ENCODE results near the gene NBPF19.
"Not testable (repeated sequence)": the region's sequence is repeated elsewhere in the genome, so short reads cannot be mapped to it uniquely, and the experiment has no call there.

GRCh38 chr1:149445451-149445850 is 29.4 kb upstream of the NBPF19 start:
- TF ChIP-seq CTCF (IDR thresholded peaks at IDR 0.05; ENCODE audit: insufficient read depth, low read depth, low read length); EZH2 (IDR thresholded peaks at IDR 0.05; ENCODE audit: insufficient read depth, low read length): not testable (repeated sequence)
